Adrenal gland (tissue), 19 donors: Measurements from ENCODE around the gene C17orf67. TPM values are rescaled to one million over a fixed set of nuclear protein-coding genes. Genes with fewer than 3 reads are reported as not detected.

Experiments
- DNase-seq, 7 donors: peaks; one replicate each; pipeline ENCODE4 v3.0.0-alpha.2; 2019 to 2020
- H3K27ac ChIP-seq, 5 donors: fragments of 200-600 bp; sonication (generic) in 4 of 5; 1 replicate in 3 of 5; 2 replicates in 2 of 5; pipeline versions ENCODE4 v1.5.1 to v1.8.0; 2016 to 2020; ENCODE audit warnings: mild to moderate bottlenecking in 1 of 5
- H3K27me3 ChIP-seq: fragments of 200-600 bp; 2 replicates; pipeline ENCODE4 v1.8.0; 2021
- H3K36me3 ChIP-seq, 2 donors: fragments of 200-600 bp; replicated peaks in 1 of 2; 1 replicate in 1 of 2; 2 replicates in 1 of 2; pipeline versions ENCODE4 v1.5.1 to v1.8.0; 2018 to 2022
- H3K4me1 ChIP-seq, 2 donors: fragments of 200-600 bp; replicated peaks in 1 of 2; 1 replicate in 1 of 2; 2 replicates in 1 of 2; pipeline versions ENCODE4 v1.5.1 to v1.8.0; 2018 to 2021
- H3K4me3 ChIP-seq, 4 donors: fragments of 200-600 bp; sonication (generic) in 3 of 4; one replicate each; pipeline ENCODE4 v1.5.1; 2016 to 2018
- H3K9me3 ChIP-seq, 3 donors: fragments of 200-600 bp; sonication (generic) in 1 of 3; replicated peaks in 1 of 3; 1 replicate in 2 of 3; 2 replicates in 1 of 3; pipeline versions ENCODE4 v1.5.1 to v1.8.0; 2016 to 2021
- CTCF ChIP-seq, 6 experiments: fragments of 450-650 bp in 4 of 6; fragments of 200-600 bp in 2 of 6; sonication (generic) in 1 of 6; IDR thresholded peaks; 1 replicate in 5 of 6; 2 replicates in 1 of 6; pipeline versions ENCODE4 v1.5.1 to v1.8.0; 2016 to 2021; ENCODE audit warnings: antibody characterized with exemption in 6 of 6, mild to moderate bottlenecking in 2 of 6, moderate library complexity in 1 of 6
- POLR2A ChIP-seq, 2 donors: fragments of 450-650 bp; IDR thresholded peaks; one replicate each; pipeline ENCODE4 v1.6.1; 2017; ENCODE audit warnings: antibody characterized with exemption in 2 of 2, mild to moderate bottlenecking in 2 of 2, moderate library complexity in 1 of 2
- WGBS, 4 donors: extraction: QIAGEN DNeasy Blood & Tissue Kit in 2 of 4; methylation state at CpG; one replicate each; pipeline versions ENCODE4 v1.1.5 to v1.1.7; 2013 to 2017; 5-methylcytosine and 5-hydroxymethylcytosine counted together
- intact Hi-C, 2 donors: fragments of 100-400 bp; cut with DNase I; formaldehyde crosslinking; loops; one replicate each; pipeline versions ENCODE4 v1.14.1 to v1.15.0; 2022 to 2023
- long read RNA-seq, 10 donors: library from polyadenylated mRNA in 3 of 10; unstranded in 2 of 10; stranded (forward) in 1 of 10; transcript quantifications; one replicate each; pipeline ENCODE4 v2.0.0 and lab custom pipeline, GENCODE V29; 2021 to 2026
- polyA plus RNA-seq, 3 donors: library from polyadenylated mRNA; stranded (reverse); fragments of 200-250 nt in 2 of 3; fragments of 350-450 nt in 1 of 3; fragmentation: Illumina TruSeq in 1 of 3; extraction: RNeasy Lipid Tissue Mini Kit (QIAGEN cat#74804) in 1 of 3; gene quantifications; one replicate each; pipeline ENCODE4 v1.2.3, GENCODE V29; 2013 to 2014
- total RNA-seq, 9 donors: library from RNA; depleted of rRNA in 4 of 9; stranded (reverse); fragments of >200 nt in 4 of 9; fragments of 120-200 nt in 1 of 9; fragmentation: NEBNext Ultra II Directional in 1 of 9; extraction: Animal tissue kit (Norgen Biotek cat#: 25700) in 1 of 9; gene quantifications; one replicate each; pipeline versions ENCODE4 v1.1.0 to v1.2.4, GENCODE V29; 2013 to 2023
- donor health status: healthy with polysubstance abuse.
- donor health status: Bipolar disorder and iron deficiency.
- donor health status: DM: yes; HTN: yes; CAD: no.
- donor health status: DM: no; HTN: no; CAD: no.
- donor health status: DM: no; HTN: no; CAD: no.
- donor health status: DM: yes; HTN: yes; CAD: no.

The C17orf67 gene
- total RNA-seq (under 1 TPM in 7 of 9 donors, not detected in 2; 0.37 to 0.92 (median 0.56) TPM), polyA plus RNA-seq (1 to 10 TPM in 2 of 3 donors, under 1 TPM in 1; 0.29 to 3.3 (median 1.9) TPM)
- long read RNA-seq, donor 1 = 0 reads
- long read RNA-seq, donor 2 = 0 reads
- long read RNA-seq, donor 3 = 0 reads
- long read RNA-seq, donor 4 = 0 reads
- long read RNA-seq, donor 5, partial matches to known transcripts = 0 of 2 reads
- long read RNA-seq, donor 5, other reads (novel, unspliced or antisense) = 2 of 2 reads
- long read RNA-seq, donor 6 = 0 reads
- long read RNA-seq, donor 7 = 0 reads
- long read RNA-seq, donor 8 = 0 reads
- long read RNA-seq, donor 9 = 0 reads
- long read RNA-seq, donor 10 = 0 reads

- H3K27ac ChIP-seq = peak within 1 kb of the TSS in 4 of 5 donors; percentile 57 to 95 (median 73)
- DNase-seq = peak; percentile 96 to 100 (median 98)
- H3K9me3 ChIP-seq = no peaks in the 10 kb centered on the region
- H3K4me3 ChIP-seq = peak within 1 kb of the TSS; percentile 10 to 88 (median 46)
- WGBS, 4 donors = 0 to 1% (median 1%) methylated on average over 2 to 66 of the region's 66 CpGs
- no peaks in the 10 kb centered on the region for H3K36me3 ChIP-seq
- intact Hi-C loops = no loop called here
- peak in 1 of 6 experiments; percentile 22 for TF ChIP-seq CTCF (IDR thresholded peaks at IDR 0.05)
- peak; percentile 55 to 57 for TF ChIP-seq POLR2A (IDR thresholded peaks at IDR 0.05)
- H3K4me1 ChIP-seq = peaks cover 6 to 28% of the 10 kb centered on the region in 2 donors
- no peaks in the 10 kb centered on the region for H3K27me3 ChIP-seq
Measured at GRCh38 chr17:56833809-56834379, at the start of gene C17orf67, which contains the start of gene DGKE. Gene C17orf67 (minus strand): TSS chr17:56833920. CDS start chr17:56815810, 18,110 bp downstream. Gene DGKE (plus strand): TSS chr17:56834151. CDS start chr17:56834796, 645 bp downstream.

- TF ChIP-seq POLR2A (IDR thresholded peaks at IDR 0.05) (no peak), CTCF (IDR thresholded peaks at IDR 0.05) (no peak)
- Histone ChIP-seq H3K27ac (no peak overlapping the region), H3K9me3 (no peaks in the 10 kb centered on the region), H3K4me1 (no peaks in the 10 kb centered on the region), H3K27me3 (no peaks in the 10 kb centered on the region), H3K36me3 (no peaks in the 10 kb centered on the region), H3K4me3 (no peak overlapping the region)
- DNase-seq = no peak
- WGBS, 4 donors = 89 to 97% (median 96%) methylated on average over 3 of the region's 3 CpGs
- intact Hi-C loops = no loop called here
Measured at GRCh38 chr17:56881685-56882295, 48.1 kb upstream of the C17orf67 start.

- Histone ChIP-seq H3K27ac (no peak overlapping the region), H3K9me3 (no peaks in the 10 kb centered on the region), H3K4me1 (no peaks in the 10 kb centered on the region), H3K27me3 (no peaks in the 10 kb centered on the region), H3K36me3 (no peaks in the 10 kb centered on the region), H3K4me3 (no peak overlapping the region)
- TF ChIP-seq POLR2A (IDR thresholded peaks at IDR 0.05) (no peak), CTCF (IDR thresholded peaks at IDR 0.05) (no peak)
- WGBS, 4 donors = 69 to 82% (median 79%) methylated on average over 8 of the region's 8 CpGs
- intact Hi-C loops = no loop called here
- no peak for DNase-seq
Measured at GRCh38 chr17:56880571-56880970, 46.9 kb upstream of the C17orf67 start.

GRCh38 chr17:56880133-56880532, 46.4 kb upstream of the C17orf67 start:
- Histone ChIP-seq H3K4me1 (no peaks in the 10 kb centered on the region), H3K36me3 (no peaks in the 10 kb centered on the region), H3K4me3 (no peak overlapping the region), H3K27me3 (no peaks in the 10 kb centered on the region), H3K9me3 (no peaks in the 10 kb centered on the region), H3K27ac (no peak overlapping the region)
- TF ChIP-seq CTCF (IDR thresholded peaks at IDR 0.05) (no peak), POLR2A (IDR thresholded peaks at IDR 0.05) (no peak)
- DNase-seq = no peak
- 57 to 76% (median 68%) methylated on average over 3 of the region's 3 CpGs for WGBS, 4 donors
- intact Hi-C loops = no loop called here
